HepG2 (cell line): ENCODE data around the gene CDR2L. TPM values are rescaled to one million over a fixed set of nuclear protein-coding genes. Genes with fewer than 3 reads are reported as not detected.
A peak's percentile ranks its signal among the peaks of the same experiment; 100 is the strongest.

ENCODE experiments used
- AHR ChIP-seq: IDR thresholded peaks from 2 replicates; pipeline ENCODE4 v1.6.1; 2018; ENCODE audit warnings: missing genetic modification reagents, missing compliant biosample characterization
- FOXK1 ChIP-seq: sonication (generic); formaldehyde crosslinking; IDR thresholded peaks from 2 replicates; pipeline ENCODE4 v1.4.0; 2020; ENCODE audit warnings: low read depth, missing genetic modification reagents, borderline replicate concordance
- GTF3A ChIP-seq: sonication (generic); formaldehyde crosslinking; conservative IDR thresholded peaks from 2 replicates; pipeline ENCODE4 v1.4.0; 2020; ENCODE audit warnings: mild to moderate bottlenecking, missing genetic modification reagents
- JUN ChIP-seq: sonication (generic); formaldehyde crosslinking; IDR thresholded peaks from 2 replicates; pipeline ENCODE4 v1.4.0; 2020; ENCODE audit warnings: mild to moderate bottlenecking, missing genetic modification reagents
- MATR3 ChIP-seq: sonication (generic); formaldehyde crosslinking; IDR thresholded peaks from 2 replicates; pipeline ENCODE4 v1.4.0; 2020; ENCODE audit warnings: missing genetic modification reagents
- RAD51 ChIP-seq: fragments of 450-650 bp; IDR thresholded peaks from 2 replicates; pipeline ENCODE4 v1.6.1; 2016; ENCODE audit warnings: borderline replicate concordance
- RARA ChIP-seq: IDR thresholded peaks from 2 replicates; pipeline ENCODE4 v1.6.1; 2016; ENCODE audit warnings: missing genetic modification reagents, missing compliant biosample characterization
- ZKSCAN5 ChIP-seq: sonication (generic); formaldehyde crosslinking; IDR thresholded peaks from 2 replicates; pipeline ENCODE4 v1.5.1; 2020; ENCODE audit warnings: mild to moderate bottlenecking, missing genetic modification reagents
- ZNF75D ChIP-seq: sonication (generic); formaldehyde crosslinking; IDR thresholded peaks from 2 replicates; pipeline ENCODE4 v1.8.1; 2023; ENCODE audit warnings: missing genetic modification reagents, mild to moderate bottlenecking, borderline replicate concordance
- ZNF878 ChIP-seq: sonication (generic); formaldehyde crosslinking; IDR thresholded peaks from 2 replicates; pipeline ENCODE4 v1.8.1; 2023; ENCODE audit warnings: mild to moderate bottlenecking, missing genetic modification reagents, moderate library complexity
- polyA plus RNA-seq, 8 experiments: library from polyadenylated mRNA; depleted of rRNA in 3 of 8; stranded (reverse) in 7 of 8; unstranded in 1 of 8; fragments of >200 nt; fragmentation: Illumina TruSeq in 4 of 8; extraction: Trizol in 4 of 8; gene quantifications; 2 replicates each; pipeline versions ENCODE4 v1.2.1 to v1.2.3, GENCODE V29; 2011 to 2016; ENCODE audit warnings: low read depth in 4 of 8, missing spikeins in 1 of 8, mixed read lengths in 1 of 8; ENCODE audit not compliant: insufficient read depth in 1 of 8
- total RNA-seq, 5 experiments: library from RNA; depleted of rRNA; stranded (reverse); fragments of >200 nt; fragmentation: Illumina TruSeq; extraction: Trizol; gene quantifications; 2 replicates each; pipeline ENCODE4 v1.2.3, GENCODE V29; 2016; ENCODE audit warnings: low read depth in 1 of 5
- TF ChIP-seq, protein P1 (sequence below): sonication (generic); formaldehyde crosslinking; IDR thresholded peaks from 2 replicates; pipeline ENCODE4 v1.4.0; 2020; ENCODE audit warnings: missing genetic modification reagents
- TF ChIP-seq, protein P2 (sequence below): sonication (generic); formaldehyde crosslinking; IDR thresholded peaks from 2 replicates; pipeline ENCODE4 v1.4.0; 2020; ENCODE audit warnings: low read depth, missing genetic modification reagents
- TF ChIP-seq, protein P3 (sequence below): sonication (generic); formaldehyde crosslinking; IDR thresholded peaks from 2 replicates; pipeline ENCODE4 v1.4.0; 2020; ENCODE audit warnings: mild to moderate bottlenecking, missing genetic modification reagents
- TF ChIP-seq, protein P4 (sequence below): sonication (generic); formaldehyde crosslinking; IDR thresholded peaks from 2 replicates; pipeline ENCODE4 v1.8.1; 2023; ENCODE audit warnings: missing genetic modification reagents, inconsistent platforms, borderline replicate concordance
- TF ChIP-seq, protein P5 (sequence below), 2 experiments: sonication (generic) in 1 of 2; formaldehyde crosslinking in 1 of 2; IDR thresholded peaks; 2 replicates each; pipeline versions ENCODE4 v1.4.0 to v1.6.1; 2016 to 2020; ENCODE audit warnings: borderline replicate concordance in 1 of 2, low read depth in 1 of 2, mild to moderate bottlenecking in 1 of 2, missing genetic modification reagents in 1 of 2

Gene CDR2L
- total and polyA plus RNA-seq, 2 of the 13 experiments (the other 11 are each of a cell fraction or from before 2014, with no cell fraction given), result 1.9 to 2.1 TPM

DNA sequence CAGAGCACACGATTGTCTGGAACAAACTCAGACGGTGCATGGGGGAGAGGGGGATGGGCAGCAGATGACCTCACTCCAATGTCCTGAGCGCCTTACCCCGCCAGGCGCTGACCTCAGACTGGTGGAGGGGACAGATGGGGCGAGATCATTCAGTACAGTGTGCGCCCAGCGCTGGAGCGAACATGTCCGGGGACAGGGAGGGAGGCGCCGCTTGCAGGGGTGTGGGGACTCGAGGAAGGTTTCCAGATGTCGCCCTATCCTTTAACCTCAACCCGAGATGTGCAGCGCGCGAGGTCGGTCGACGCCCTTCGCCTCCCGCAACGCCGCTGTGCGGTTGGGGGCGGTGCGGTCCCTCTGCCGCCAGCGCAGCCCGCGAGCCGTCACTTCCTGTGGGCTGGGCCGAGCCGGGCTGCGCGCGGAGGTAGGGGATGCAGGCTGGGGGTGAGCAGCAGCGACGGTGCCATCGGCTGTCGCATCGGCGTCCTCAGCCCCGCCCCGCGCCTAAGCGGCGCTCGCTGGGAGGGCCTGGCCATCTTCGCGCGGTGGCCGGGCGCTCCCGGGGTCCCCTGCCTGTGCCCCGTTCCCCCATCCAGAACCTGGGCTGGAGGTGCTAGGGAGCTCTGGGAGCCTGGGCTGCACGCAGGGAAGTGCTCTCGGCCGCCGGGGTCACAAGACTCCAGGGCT, 5.3 kb upstream of the CDR2L start (continued):
- TF ChIP-seq, protein P1, sequence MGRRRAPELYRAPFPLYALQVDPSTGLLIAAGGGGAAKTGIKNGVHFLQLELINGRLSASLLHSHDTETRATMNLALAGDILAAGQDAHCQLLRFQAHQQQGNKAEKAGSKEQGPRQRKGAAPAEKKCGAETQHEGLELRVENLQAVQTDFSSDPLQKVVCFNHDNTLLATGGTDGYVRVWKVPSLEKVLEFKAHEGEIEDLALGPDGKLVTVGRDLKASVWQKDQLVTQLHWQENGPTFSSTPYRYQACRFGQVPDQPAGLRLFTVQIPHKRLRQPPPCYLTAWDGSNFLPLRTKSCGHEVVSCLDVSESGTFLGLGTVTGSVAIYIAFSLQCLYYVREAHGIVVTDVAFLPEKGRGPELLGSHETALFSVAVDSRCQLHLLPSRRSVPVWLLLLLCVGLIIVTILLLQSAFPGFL (CRISPR knock-in tag), result no peak
- TF ChIP-seq, protein P2, sequence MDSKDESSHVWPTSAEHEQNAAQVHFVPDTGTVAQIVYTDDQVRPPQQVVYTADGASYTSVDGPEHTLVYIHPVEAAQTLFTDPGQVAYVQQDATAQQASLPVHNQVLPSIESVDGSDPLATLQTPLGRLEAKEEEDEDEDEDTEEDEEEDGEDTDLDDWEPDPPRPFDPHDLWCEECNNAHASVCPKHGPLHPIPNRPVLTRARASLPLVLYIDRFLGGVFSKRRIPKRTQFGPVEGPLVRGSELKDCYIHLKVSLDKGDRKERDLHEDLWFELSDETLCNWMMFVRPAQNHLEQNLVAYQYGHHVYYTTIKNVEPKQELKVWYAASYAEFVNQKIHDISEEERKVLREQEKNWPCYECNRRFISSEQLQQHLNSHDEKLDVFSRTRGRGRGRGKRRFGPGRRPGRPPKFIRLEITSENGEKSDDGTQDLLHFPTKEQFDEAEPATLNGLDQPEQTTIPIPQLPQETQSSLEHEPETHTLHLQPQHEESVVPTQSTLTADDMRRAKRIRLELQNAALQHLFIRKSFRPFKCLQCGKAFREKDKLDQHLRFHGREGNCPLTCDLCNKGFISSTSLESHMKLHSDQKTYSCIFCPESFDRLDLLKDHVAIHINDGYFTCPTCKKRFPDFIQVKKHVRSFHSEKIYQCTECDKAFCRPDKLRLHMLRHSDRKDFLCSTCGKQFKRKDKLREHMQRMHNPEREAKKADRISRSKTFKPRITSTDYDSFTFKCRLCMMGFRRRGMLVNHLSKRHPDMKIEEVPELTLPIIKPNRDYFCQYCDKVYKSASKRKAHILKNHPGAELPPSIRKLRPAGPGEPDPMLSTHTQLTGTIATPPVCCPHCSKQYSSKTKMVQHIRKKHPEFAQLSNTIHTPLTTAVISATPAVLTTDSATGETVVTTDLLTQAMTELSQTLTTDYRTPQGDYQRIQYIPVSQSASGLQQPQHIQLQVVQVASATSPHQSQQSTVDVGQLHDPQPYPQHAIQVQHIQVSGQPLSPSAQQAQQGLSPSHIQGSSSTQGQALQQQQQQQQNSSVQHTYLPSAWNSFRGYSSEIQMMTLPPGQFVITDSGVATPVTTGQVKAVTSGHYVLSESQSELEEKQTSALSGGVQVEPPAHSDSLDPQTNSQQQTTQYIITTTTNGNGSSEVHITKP (CRISPR knock-in tag), result no peak
- TF ChIP-seq, protein P3, sequence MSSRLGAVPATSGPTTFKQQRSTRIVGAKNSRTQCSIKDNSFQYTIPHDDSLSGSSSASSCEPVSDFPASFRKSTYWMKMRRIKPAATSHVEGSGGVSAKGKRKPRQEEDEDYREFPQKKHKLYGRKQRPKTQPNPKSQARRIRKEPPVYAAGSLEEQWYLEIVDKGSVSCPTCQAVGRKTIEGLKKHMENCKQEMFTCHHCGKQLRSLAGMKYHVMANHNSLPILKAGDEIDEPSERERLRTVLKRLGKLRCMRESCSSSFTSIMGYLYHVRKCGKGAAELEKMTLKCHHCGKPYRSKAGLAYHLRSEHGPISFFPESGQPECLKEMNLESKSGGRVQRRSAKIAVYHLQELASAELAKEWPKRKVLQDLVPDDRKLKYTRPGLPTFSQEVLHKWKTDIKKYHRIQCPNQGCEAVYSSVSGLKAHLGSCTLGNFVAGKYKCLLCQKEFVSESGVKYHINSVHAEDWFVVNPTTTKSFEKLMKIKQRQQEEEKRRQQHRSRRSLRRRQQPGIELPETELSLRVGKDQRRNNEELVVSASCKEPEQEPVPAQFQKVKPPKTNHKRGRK (CRISPR knock-in tag), result no peak
- TF ChIP-seq AHR (0 out of 2 replicates have a peak, but pooled peaks have one; percentile 8), ZNF75D (CRISPR knock-in tag) (0 out of 2 replicates have a peak, but pooled peaks have one; percentile 86), JUN (CRISPR knock-in tag) (peak; percentile 90), ZNF878 (CRISPR knock-in tag) (peak; percentile 77), RARA (CRISPR knock-in tag) (peak; percentile 53), ZKSCAN5 (CRISPR knock-in tag) (no peak), GTF3A (CRISPR knock-in tag) (0 out of 2 replicates have a peak, but pooled peaks have one; percentile 16), RAD51 (no peak), FOXK1 (CRISPR knock-in tag) (no peak; the same call in 1 of the 2 replicates), MATR3 (CRISPR knock-in tag) (no peak)
- TF ChIP-seq, protein P4, sequence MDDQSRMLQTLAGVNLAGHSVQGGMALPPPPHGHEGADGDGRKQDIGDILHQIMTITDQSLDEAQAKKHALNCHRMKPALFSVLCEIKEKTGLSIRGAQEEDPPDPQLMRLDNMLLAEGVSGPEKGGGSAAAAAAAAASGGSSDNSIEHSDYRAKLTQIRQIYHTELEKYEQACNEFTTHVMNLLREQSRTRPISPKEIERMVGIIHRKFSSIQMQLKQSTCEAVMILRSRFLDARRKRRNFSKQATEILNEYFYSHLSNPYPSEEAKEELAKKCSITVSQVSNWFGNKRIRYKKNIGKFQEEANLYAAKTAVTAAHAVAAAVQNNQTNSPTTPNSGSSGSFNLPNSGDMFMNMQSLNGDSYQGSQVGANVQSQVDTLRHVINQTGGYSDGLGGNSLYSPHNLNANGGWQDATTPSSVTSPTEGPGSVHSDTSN (CRISPR knock-in tag), result 0 out of 2 replicates have a peak, but pooled peaks have one; percentile 53
- TF ChIP-seq, protein P5, sequence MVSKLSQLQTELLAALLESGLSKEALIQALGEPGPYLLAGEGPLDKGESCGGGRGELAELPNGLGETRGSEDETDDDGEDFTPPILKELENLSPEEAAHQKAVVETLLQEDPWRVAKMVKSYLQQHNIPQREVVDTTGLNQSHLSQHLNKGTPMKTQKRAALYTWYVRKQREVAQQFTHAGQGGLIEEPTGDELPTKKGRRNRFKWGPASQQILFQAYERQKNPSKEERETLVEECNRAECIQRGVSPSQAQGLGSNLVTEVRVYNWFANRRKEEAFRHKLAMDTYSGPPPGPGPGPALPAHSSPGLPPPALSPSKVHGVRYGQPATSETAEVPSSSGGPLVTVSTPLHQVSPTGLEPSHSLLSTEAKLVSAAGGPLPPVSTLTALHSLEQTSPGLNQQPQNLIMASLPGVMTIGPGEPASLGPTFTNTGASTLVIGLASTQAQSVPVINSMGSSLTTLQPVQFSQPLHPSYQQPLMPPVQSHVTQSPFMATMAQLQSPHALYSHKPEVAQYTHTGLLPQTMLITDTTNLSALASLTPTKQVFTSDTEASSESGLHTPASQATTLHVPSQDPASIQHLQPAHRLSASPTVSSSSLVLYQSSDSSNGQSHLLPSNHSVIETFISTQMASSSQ (IDR thresholded peaks at IDR 0.05; ENCODE audit: low read depth), result no peak
- TF ChIP-seq, protein P5 (CRISPR knock-in tag; IDR thresholded peaks at IDR 0.05; ENCODE audit: borderline replicate concordance), result peak; percentile 78
